HG03108 (cell line): Measurements from ENCODE around the gene KAZN.

Source experiments
- ATAC-seq: cut with Tn5 transposase; IDR thresholded peaks from one replicate; pipeline ENCODE4 v1.9.1; 2021; ENCODE audit warnings: moderate library complexity; ENCODE audit not compliant: unreplicated experiment

KAZN gene

DNA sequence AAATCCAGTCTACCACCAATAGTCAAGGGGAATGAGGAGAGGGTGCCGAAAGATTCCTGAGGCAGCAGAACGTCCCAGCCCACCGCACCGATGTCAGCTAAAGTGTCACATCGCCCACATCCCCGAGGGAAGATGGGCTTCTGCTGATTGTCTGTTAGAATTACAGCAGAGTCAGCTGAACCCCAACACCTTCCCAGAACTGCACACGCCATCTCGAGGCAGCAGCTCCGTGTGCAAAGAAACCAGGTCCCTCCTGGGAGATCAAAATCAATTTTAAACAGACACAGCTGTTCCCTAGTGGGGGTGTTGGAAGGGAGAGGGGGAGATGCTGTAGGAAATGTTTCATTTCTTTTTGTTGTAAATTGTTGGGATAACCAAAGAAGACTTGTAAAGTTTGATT lies 12.8 kb upstream of the KAZN start:
- no peak for ATAC-seq

DNA sequence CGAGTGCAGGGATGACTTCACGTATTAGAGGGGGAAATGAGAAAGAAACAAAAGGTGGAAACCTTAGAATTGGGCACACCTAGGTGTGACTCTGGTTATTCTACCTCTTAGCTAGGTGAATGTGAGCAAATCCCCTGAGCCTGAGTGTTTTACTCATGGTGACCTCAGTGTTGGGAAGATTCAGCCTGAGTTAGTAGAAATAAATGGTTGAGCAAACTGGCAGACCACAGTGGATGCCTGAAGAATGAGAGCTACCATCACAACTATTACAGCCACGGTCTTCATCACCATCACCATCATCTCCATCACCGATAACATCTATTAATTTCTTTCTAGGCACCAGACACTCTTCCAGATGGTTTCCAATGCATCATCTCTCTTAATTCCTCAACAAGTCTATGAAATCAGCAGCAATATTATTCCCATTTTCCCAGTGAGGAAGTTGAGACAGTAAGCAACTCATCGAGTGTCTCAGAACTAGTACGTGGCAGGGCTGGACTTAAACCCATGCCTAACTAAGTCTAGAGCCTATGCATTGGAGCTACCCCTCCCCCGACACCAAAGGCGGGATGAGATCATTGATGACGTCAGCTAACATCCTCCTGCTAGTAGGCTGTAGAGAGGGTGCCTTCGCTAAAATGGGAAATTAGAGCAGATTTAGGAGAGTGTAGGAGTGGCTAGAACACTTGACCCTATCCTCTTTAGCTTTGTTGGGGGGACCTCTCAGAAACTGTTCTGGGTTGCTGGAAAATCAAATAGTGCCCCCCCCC lies 7.9 kb upstream of the KAZN start:
- ATAC-seq: no peak

GRCh38 chr1:14591600-14591999 lies 6.9 kb upstream of the KAZN start:
- no peak for ATAC-seq

GRCh38 chr1:14592004-14592631 lies 6.4 kb upstream of the KAZN start:
- no peak for ATAC-seq

GRCh38 chr1:14593302-14593701 lies 5.2 kb upstream of the KAZN start:
- no peak for ATAC-seq

- no peak for ATAC-seq
Measured at GRCh38 chr1:14594045-14594444, 4.4 kb upstream of the KAZN start.

DNA sequence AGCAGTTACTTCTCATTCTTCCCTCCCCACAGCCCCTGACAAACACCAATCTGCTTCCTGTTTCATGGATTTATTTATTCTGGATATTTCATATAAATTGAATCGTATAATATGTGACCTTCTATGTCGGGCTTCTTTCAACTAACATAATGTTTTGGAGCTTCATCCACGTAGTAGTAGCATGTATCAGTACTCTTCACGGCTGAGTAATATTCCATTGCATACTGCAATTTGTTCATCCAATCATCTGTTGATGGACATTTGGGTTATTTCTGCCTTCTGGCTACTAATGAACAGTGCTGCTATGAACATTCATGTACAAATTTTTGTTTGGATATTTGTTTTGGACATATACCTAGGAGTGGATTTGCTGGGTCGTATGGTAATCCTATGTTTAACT lies 1.9 kb upstream of the KAZN start:
- no peak for ATAC-seq

DNA sequence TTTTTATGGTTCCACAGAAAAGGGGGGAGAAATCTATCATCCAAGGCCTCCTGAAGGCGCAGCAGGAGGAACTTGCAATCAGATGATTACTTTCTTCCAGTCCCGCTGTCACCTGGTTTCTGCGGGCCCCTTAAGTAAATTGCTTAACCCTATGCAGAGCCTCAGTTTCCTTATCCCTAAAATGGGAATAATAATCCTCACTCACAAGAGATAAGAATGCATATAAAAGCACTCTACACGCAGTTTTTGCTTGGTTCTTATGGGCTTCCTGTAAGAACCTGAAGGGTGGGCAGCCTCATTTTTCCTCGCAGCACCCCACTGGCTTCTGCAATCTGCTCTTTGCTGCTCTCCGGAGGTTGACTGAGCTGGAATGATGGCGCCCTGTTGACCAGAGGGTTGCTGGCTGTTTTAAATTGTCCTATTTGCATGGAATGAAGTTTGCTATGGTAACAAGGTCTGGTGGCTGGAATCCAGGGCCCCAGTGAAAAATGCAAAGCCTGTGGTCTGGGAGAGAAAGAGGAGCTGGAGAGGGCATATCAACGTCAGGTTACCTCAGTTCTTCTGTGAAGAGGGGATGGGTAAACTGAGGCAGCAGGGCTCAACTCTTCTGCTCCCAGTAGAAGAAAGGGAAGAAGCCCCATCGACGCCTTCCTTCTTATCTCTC lies 1.0 kb upstream of the KAZN start:
- ATAC-seq: no peak

DNA sequence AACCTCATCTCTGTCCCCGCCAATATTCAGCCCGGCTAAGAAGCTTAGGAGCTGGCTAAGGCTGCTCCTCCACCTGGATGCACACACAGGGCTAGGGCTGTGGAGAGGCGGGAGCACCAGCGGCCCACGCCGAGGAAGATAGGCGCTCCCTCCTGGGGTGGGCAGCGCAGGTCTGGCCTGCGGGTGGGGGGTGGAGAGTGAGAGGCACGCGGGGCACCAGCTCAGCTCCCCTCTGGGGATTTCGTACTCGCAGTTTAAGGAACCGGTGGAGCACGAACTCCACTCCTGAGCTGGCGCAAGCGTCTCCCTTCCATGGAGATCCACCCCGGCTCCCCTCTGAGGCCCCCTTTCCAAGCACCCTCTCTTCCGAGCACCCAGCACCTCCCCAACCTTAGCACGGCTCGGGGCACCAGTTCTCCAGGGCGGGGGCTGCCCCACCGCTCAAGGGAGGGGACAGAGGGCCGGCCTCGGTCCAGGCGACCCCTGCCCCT lies 433 bp upstream of the KAZN start:
- no peak for ATAC-seq

- ATAC-seq: no peak
Measured at GRCh38 chr1:14599183-14599791, 802 bp downstream of the KAZN start.

DNA sequence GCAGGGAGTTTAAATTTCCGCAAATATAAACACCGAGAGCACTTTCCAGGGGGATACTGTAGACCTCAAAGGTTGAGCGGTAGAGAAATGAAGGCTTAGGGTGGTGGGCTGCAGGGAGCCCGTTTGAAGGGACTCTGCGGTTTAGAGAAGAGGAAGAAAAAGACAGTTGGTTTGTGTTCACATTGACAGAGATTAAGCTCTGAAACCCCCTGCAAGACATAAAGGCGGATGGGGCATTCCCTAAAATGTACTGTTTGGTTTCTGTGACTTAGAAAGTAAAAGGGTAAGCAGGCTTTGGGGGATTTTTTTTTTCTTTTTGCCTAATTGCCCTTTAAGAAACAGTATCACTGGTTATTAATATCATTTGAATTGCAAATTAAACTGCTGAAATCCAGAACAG lies 1.3 kb downstream of the KAZN start:
- ATAC-seq: no peak

DNA sequence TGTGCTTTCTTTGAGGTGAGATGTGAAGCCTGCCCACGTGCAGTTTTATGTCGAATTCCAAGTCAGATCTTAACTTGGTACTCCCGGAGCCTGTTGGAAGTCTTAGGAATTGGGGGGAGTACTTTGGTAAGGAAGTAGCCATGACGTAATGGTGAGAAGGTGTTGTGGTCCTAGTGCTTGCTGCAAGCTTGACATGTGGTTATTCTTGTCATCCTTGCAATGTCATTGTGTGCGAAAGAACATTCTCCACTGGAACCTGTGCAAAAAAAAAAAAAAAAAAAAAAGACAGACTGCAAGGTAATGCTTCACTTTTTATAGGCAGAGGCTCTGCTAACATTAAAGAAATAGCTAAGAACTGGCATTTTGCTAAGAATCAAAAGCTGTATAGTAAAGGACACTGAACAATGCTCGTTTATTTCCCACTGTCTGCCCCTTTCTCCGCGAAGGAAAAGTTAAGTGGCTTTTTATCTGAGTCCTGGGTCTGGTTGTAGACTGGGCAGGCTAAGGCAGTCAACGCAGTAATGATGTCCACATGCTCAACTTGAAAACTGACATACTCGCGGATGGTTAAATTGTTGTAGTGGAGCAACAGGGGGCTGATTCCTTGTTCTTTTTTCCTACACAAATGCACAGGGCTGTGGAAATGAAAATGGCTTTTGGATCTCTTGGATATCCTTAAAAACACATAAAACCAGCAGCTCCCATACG lies 2.1 kb downstream of the KAZN start:
- ATAC-seq: no peak

DNA sequence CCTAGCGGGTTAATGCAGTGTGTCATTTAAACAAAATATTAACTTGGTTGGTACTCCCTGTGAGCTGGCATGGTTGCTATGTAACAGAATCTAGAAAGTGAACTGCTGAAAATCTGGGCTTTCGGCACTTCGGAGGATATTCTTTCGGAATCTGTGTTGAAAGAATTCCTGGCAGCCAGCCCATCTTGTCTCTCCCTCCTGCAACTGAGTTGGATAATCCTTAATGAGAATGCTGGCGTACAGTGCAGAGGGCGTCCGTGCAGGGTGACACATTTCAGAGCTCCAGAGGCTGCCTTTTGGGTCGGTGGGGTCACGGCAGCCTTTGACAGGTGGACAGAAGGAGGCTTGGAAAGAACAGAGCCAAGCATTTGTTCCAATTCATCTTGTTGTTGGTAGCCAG lies 3.7 kb downstream of the KAZN start:
- ATAC-seq: no peak

- ATAC-seq: no peak
Measured at GRCh38 chr1:14603645-14604044, 5.2 kb downstream of the KAZN start.

- ATAC-seq: no peak
Measured at GRCh38 chr1:14604414-14604813, 5.9 kb downstream of the KAZN start.

DNA sequence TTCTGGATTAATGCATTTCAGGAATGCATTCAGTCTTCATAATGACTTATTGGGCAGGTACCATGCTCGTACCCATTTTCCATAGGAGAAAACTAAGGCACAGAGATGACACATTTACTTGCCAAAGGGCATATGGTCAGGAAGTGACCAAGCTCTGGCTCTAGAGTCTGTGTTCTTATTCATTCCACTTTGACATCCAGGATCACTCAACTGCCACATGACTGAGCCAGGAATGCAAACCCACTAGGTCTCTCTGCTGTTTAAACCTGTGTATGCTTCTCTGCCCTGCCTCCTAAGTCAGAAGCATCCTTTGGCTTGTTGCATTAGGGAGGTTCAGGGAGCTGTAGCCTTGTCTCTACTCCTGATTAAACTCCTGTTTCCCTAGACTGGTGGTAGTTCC lies 7.5 kb downstream of the KAZN start:
- ATAC-seq: no peak

DNA sequence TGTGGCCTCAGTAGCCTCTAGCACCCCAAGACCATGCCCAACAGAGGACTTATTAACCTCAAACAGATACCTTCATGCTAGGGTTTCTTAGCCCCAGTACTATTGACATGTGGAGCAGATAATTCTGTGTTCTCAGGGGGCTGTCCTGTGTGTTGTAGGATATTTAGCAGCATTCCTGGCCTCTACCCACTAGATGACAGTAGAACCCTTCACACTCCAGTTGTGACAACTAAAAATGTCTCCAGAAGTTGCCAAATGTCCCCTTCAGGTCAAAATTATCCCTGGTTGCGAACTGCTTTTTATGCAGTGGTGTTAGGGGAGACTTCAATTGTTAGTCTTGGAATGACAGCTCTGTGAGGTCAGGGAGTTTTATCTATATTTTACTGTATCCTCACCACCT lies 8.1 kb downstream of the KAZN start:
- no peak for ATAC-seq

DNA sequence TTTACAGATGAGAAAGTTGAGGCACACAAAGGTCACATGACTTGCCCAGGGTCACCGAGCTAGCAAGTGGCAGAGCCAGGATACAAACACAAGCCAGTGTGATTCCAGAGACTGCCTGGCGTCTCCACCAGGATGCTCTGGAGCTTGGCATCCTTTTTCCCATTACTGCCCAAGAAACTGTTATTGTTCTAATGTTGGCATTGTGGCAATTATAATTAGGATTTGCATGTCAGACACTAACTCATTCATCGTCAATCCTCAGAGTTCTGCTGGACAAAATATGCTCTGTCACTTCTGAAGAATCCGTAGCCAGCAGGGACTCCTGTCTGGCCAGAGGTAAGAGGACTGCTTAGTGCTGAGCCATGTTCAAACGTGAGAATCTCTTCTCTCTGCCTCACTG lies 8.8 kb downstream of the KAZN start:
- ATAC-seq: no peak

GRCh38 chr1:14608308-14608707 lies 9.8 kb downstream of the KAZN start:
- no peak for ATAC-seq

DNA sequence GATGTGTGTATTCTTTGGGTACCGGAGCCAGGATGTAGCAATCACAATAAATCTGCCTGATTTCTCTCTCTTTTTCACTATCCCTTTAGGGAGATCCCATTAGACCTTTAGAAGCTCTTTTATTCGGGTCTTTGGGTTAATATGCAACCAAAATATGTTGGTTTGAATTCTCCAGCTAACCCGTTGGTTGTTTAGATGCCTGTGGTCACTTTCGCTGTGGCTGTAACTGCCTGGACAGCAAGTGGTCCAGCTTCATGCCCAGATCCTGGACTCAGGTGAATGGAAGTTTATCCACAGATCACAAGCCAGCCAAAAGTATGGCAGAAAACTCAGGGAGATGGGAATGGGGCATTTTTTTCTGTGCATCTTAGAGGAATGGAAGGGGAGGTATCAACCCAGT lies 12.3 kb downstream of the KAZN start:
- no peak for ATAC-seq

DNA sequence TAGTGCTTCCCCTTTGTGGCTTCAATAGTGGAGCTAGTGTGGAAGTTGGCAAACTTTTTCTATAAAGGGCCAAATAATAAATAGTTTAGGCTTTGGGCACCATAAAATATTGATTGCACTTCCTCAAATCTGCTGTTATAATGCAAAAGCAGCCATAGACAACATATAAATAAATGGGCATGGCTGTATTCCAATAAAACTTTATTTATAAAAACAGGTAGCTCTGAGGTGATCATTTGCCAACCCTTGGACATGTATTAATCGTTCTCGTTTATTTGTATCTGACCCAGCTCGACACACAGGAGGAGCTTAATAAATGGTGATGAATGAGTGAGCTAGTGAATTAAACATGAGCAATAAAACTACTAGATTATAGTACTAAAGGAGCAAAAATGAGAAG lies 13.3 kb downstream of the KAZN start:
- no peak for ATAC-seq
